ENCODE results near the gene PDLIM7. TPM values are rescaled to one million over a fixed set of nuclear protein-coding genes. Genes with fewer than 3 reads are reported as not detected.

Gene PDLIM7
- total and polyA plus RNA-seq, 2 of the 4 experiments (the other 2 are of a cell fraction) = 70.4 to 534 TPM

GRCh38 chr5:177449140-177450061 lies 48.0 kb downstream of the PDLIM7 start (continued):
- TF ChIP-seq MAZ (IDR thresholded peaks at IDR 0.05; ENCODE audit: borderline replicate concordance, low read depth, low read length) = no peak
- TF ChIP-seq RCOR1 (IDR thresholded peaks at IDR 0.05; ENCODE audit: insufficient replicate concordance, low read length) = no peak

- H3K18ac ChIP-seq (ENCODE audit: low read depth, low read length) = no peak overlapping the region
- H2BK20ac ChIP-seq (ENCODE audit: low read depth, low read length) = no peak overlapping the region
- no peak overlapping the region for H3K4me2 ChIP-seq (ENCODE audit: low read depth, low read length)
- H3K4me1 ChIP-seq (ENCODE audit: control insufficient read depth, insufficient read depth, low read length) = peaks cover 10% of the 10 kb centered on the region
- H2BK5ac ChIP-seq (ENCODE audit: low read depth, low read length, poor library complexity, severe bottlenecking) = no peak overlapping the region
- H3K9me3 ChIP-seq (ENCODE audit: control insufficient read depth, insufficient read depth, low read length) = no peaks in the 10 kb centered on the region
- H3K27me3 ChIP-seq (ENCODE audit: control insufficient read depth, insufficient read depth, low read length) = no peaks in the 10 kb centered on the region
- H2BK15ac ChIP-seq (ENCODE audit: low read depth, low read length) = no peak overlapping the region
- H4K8ac ChIP-seq (ENCODE audit: low read depth in 2 of 2, low read length in 2 of 2) = peak overlapping the region in 1 of 2 experiments; percentile 66; a peak in 1 of 4 replicates
- H3K27ac ChIP-seq (ENCODE audit: insufficient read depth, low read length) = no peak overlapping the region
- in situ Hi-C loops (cut with MboI; ENCODE audit: low sequenced_read_pairs) (loop anchor here (5.0 kb wide), 2 partner anchors 41 to 136 kb away; partner anchors contain the start of genes F12 and MXD3), dilution Hi-C loops (cut with HindIII; ENCODE audit: low sequenced_read_pairs, unreplicated experiment) (no loop called here), intact Hi-C loops (cut with micrococcal nuclease) (no loop called here)
- H3K36me3 ChIP-seq (ENCODE audit: control insufficient read depth, insufficient read depth, low read length) = no peaks in the 10 kb centered on the region
- no peak overlapping the region for H3K23ac ChIP-seq (ENCODE audit: low read depth, low read length)
- no peak overlapping the region for H4K91ac ChIP-seq (ENCODE audit: insufficient read depth, low read depth, low read length)
- H3K9me1 ChIP-seq (ENCODE audit: insufficient read depth, low read length) = peaks cover 4% of the 10 kb centered on the region; the same call in 1 of the 2 replicates
- DNase-seq (no peak), ATAC-seq (ENCODE audit: low read depth) (no peak)
- CTCF ChIA-PET = interaction anchor here (0.7 to 4.7 kb wide), 2 partner anchors 44 to 58 kb away, joined by 3 to 28 read pairs; no protein-coding TSS in a partner anchor
- H3K9ac ChIP-seq (ENCODE audit: low read depth, low read length) = no peak overlapping the region
- peaks cover 11% of the 10 kb centered on the region; the same call in 1 of the 2 replicates for H4K20me1 ChIP-seq (ENCODE audit: insufficient read depth, low read length)
- H3K14ac ChIP-seq (replicated peaks; ENCODE audit: low read depth, low read length) = no peak overlapping the region
- TF ChIP-seq CTCF (conservative IDR thresholded peaks at IDR 0.05; ENCODE audit: low read depth, low read length) (no peak), RFX5 (IDR thresholded peaks at IDR 0.05; ENCODE audit: low read depth, low read length) (no peak), BHLHE40 (IDR thresholded peaks at IDR 0.05; ENCODE audit: low read depth, low read length) (no peak), MXI1 (IDR thresholded peaks at IDR 0.05; ENCODE audit: borderline replicate concordance, low read depth, low read length) (no peak), CEBPB (IDR thresholded peaks at IDR 0.05; ENCODE audit: low read depth, low read length) (peak; percentile 87), MAZ (IDR thresholded peaks at IDR 0.05; ENCODE audit: borderline replicate concordance, low read depth, low read length) (no peak)
- WGBS, 2 experiments (ENCODE audit: extremely low coverage in 2 of 2, insufficient read length in 1 of 2) = 100% methylated on average over 1 of the region's 6 CpGs; no CpG with 5 or more reads in 1 of the 2 experiments
- H2BK120ac ChIP-seq (ENCODE audit: low read depth, low read length) = no peak overlapping the region
- POLR2A ChIA-PET (ENCODE audit: unreplicated experiment) = no interaction called here
- BruUV-seq (replicated peaks) = no TSS peak
- no peak overlapping the region for H3K4me3 ChIP-seq (ENCODE audit: insufficient read depth, low read depth, low read length)
- no peak overlapping the region for H2AFZ ChIP-seq (replicated peaks; ENCODE audit: low read length, poor library complexity)
- H3K56ac ChIP-seq (ENCODE audit: extremely low read depth, insufficient read depth, low read length) = no peak overlapping the region
- no peak overlapping the region for H4K5ac ChIP-seq (ENCODE audit: low read depth, low read length)
- peak overlapping the region; percentile 45 for H2AK9ac ChIP-seq (replicated peaks; ENCODE audit: low read depth, low read length, poor library complexity)
- no peak overlapping the region; the same call in 1 of the 2 replicates for H3K4ac ChIP-seq (ENCODE audit: low read depth, low read length)
- H2AK5ac ChIP-seq (ENCODE audit: low read depth, low read length) = no peak overlapping the region
- H3K79me1 ChIP-seq (ENCODE audit: low read depth in 1 of 2, low read length in 2 of 2) = peaks cover 0 to 4% of the 10 kb centered on the region in 2 experiments; a peak in 1 of 4 replicates
Measured at GRCh38 chr5:177448244-177448950, 49.0 kb downstream of the PDLIM7 start.

All from IMR-90 (cell line).